ENCODE results near the gene TRIO.

Gene TRIO

GRCh38 chr5:14376789-14377188, 233.6 kb downstream of the TRIO start:
- Histone ChIP-seq H3K79me2 (ENCODE audit: low read length) (no peaks in the 10 kb centered on the region), H3K4me1 (ENCODE audit: low read length) (no peaks in the 10 kb centered on the region), H3K4me2 (ENCODE audit: low read depth, low read length) (no peak overlapping the region), H3K27me3 (replicated peaks; ENCODE audit: insufficient read depth, low read length) (no peaks in the 10 kb centered on the region), H3F3A (ENCODE audit: insufficient read depth, low read length) (no peaks in the 10 kb centered on the region), H3K9me3 (replicated peaks; ENCODE audit: insufficient read depth, low read length) (no peaks in the 10 kb centered on the region), H2AFZ (ENCODE audit: low read length) (no peak overlapping the region), H4K20me1 (ENCODE audit: insufficient read depth, low read length) (no peaks in the 10 kb centered on the region), H3K9ac (ENCODE audit: low read length) (no peak overlapping the region), H3K27ac (ENCODE audit: low read length) (no peak overlapping the region), H3K9me2 (replicated peaks; ENCODE audit: insufficient read depth, low read length) (no peaks in the 10 kb centered on the region), H3K4me3 (ENCODE audit: low read length) (no peak overlapping the region), H3K36me3 (replicated peaks; ENCODE audit: insufficient read depth, low read length) (peaks cover 9% of the 10 kb centered on the region; the same call in 1 of the 2 replicates)
- no peak for DNase-seq
- TF ChIP-seq EZH2phosphoT487 (IDR thresholded peaks at IDR 0.05; ENCODE audit: low read length) (no peak), EZH2 (optimal IDR thresholded peaks at IDR 0.05; ENCODE audit: low read depth, low read length) (no peak), CTCF (IDR thresholded peaks at IDR 0.05; ENCODE audit: low read length) (no peak)

GRCh38 chr5:14379739-14380497, 236.8 kb downstream of the TRIO start:
- H3K27me3 ChIP-seq (replicated peaks; ENCODE audit: insufficient read depth, low read length): no peaks in the 10 kb centered on the region
- TF ChIP-seq EZH2 (optimal IDR thresholded peaks at IDR 0.05; ENCODE audit: low read depth, low read length) (no peak), EZH2phosphoT487 (IDR thresholded peaks at IDR 0.05; ENCODE audit: low read length) (no peak), CTCF (IDR thresholded peaks at IDR 0.05; ENCODE audit: low read length) (no peak)
- H3K9me2 ChIP-seq (replicated peaks; ENCODE audit: insufficient read depth, low read length): no peaks in the 10 kb centered on the region
- no peaks in the 10 kb centered on the region for H4K20me1 ChIP-seq (ENCODE audit: insufficient read depth, low read length)
- no peak overlapping the region for H3K4me3 ChIP-seq (ENCODE audit: low read length)
- no peaks in the 10 kb centered on the region for H3K4me1 ChIP-seq (ENCODE audit: low read length)
- DNase-seq: no peak
- H3K9ac ChIP-seq (ENCODE audit: low read length): no peak overlapping the region
- no peaks in the 10 kb centered on the region for H3K79me2 ChIP-seq (ENCODE audit: low read length)
- H3K9me3 ChIP-seq (replicated peaks; ENCODE audit: insufficient read depth, low read length): no peaks in the 10 kb centered on the region
- no peak overlapping the region for H2AFZ ChIP-seq (ENCODE audit: low read length)
- no peak overlapping the region for H3K27ac ChIP-seq (ENCODE audit: low read length)
- no peak overlapping the region for H3K4me2 ChIP-seq (ENCODE audit: low read depth, low read length)
- H3F3A ChIP-seq (ENCODE audit: insufficient read depth, low read length): no peaks in the 10 kb centered on the region
- H3K36me3 ChIP-seq (replicated peaks; ENCODE audit: insufficient read depth, low read length): peaks cover 9% of the 10 kb centered on the region; the same call in 1 of the 2 replicates

- Histone ChIP-seq H2AFZ (ENCODE audit: low read length) (no peak overlapping the region), H3K9ac (ENCODE audit: low read length) (no peak overlapping the region), H3K4me2 (ENCODE audit: low read depth, low read length) (no peak overlapping the region), H3K4me1 (ENCODE audit: low read length) (no peaks in the 10 kb centered on the region), H3K9me2 (replicated peaks; ENCODE audit: insufficient read depth, low read length) (no peaks in the 10 kb centered on the region), H3K79me2 (ENCODE audit: low read length) (no peaks in the 10 kb centered on the region), H3K9me3 (replicated peaks; ENCODE audit: insufficient read depth, low read length) (no peaks in the 10 kb centered on the region), H3K27me3 (replicated peaks; ENCODE audit: insufficient read depth, low read length) (no peaks in the 10 kb centered on the region), H3F3A (ENCODE audit: insufficient read depth, low read length) (no peaks in the 10 kb centered on the region), H3K4me3 (ENCODE audit: low read length) (no peak overlapping the region), H3K27ac (ENCODE audit: low read length) (no peak overlapping the region), H3K36me3 (replicated peaks; ENCODE audit: insufficient read depth, low read length) (peaks cover 9% of the 10 kb centered on the region; the same call in 1 of the 2 replicates), H4K20me1 (ENCODE audit: insufficient read depth, low read length) (no peaks in the 10 kb centered on the region)
- TF ChIP-seq CTCF (IDR thresholded peaks at IDR 0.05; ENCODE audit: low read length) (no peak), EZH2phosphoT487 (IDR thresholded peaks at IDR 0.05; ENCODE audit: low read length) (no peak), EZH2 (optimal IDR thresholded peaks at IDR 0.05; ENCODE audit: low read depth, low read length) (no peak)
- no peak for DNase-seq
Measured at GRCh38 chr5:14380712-14381111, 237.6 kb downstream of the TRIO start.
